IMR-90 (cell line): ENCODE results near the gene POLR1B. TPM values are rescaled to one million over a fixed set of nuclear protein-coding genes. Genes with fewer than 3 reads are reported as not detected.
"Not testable (repeated sequence)": the region's sequence is repeated elsewhere in the genome, so short reads cannot be mapped to it uniquely, and the experiment has no call there.

ENCODE experiments used
- ATAC-seq: fragments of 200-7000 bp; cut with Tn5 transposase; 2 replicates; pipeline ENCODE4 v1.9.1; 2020; ENCODE audit warnings: low read depth, mild to moderate bottlenecking, moderate library complexity
- BruUV-seq: library from RNA; stranded (reverse); fragments of 400-500 nt; replicated peaks from 2 replicates; lab custom pipeline; 2021; lab: Mats Ljungman, UMichigan
- CTCF ChIA-PET: fragments of 300-600 bp; formaldehyde crosslinking; extraction: SDS; loops from one replicate; lab custom pipeline; 2021; ENCODE audit warnings: antibody characterized with exemption; lab: Yijun Ruan, JAX
- POLR2A ChIA-PET: fragments of 300-600 bp; sonication (Branson Sonifier 250); formaldehyde crosslinking; loops from one replicate; lab custom pipeline; 2022; ENCODE audit warnings: antibody characterized with exemption; ENCODE audit not compliant: unreplicated experiment; lab: Charles Lee
- DNase-seq: peaks from one replicate; pipeline ENCODE4 v3.0.0; 2013
- H2AFZ ChIP-seq: replicated peaks from 2 replicates; pipeline ENCODE3; 2013; ENCODE audit warnings: low read length, mild to moderate bottlenecking; ENCODE audit not compliant: poor library complexity
- H2AK5ac ChIP-seq: 2 replicates; pipeline ENCODE4 v1.6.1; 2013; ENCODE audit warnings: low read depth, low read length, inconsistent platforms
- H2AK9ac ChIP-seq: replicated peaks from 2 replicates; pipeline ENCODE3; 2013; ENCODE audit warnings: mild to moderate bottlenecking, low read depth, low read length, moderate library complexity; ENCODE audit not compliant: poor library complexity
- H2BK120ac ChIP-seq: 2 replicates; pipeline ENCODE4 v1.6.1; 2013; ENCODE audit warnings: low read depth, low read length, inconsistent platforms
- H2BK15ac ChIP-seq: 3 replicates; pipeline ENCODE4 v1.6.1; 2013; ENCODE audit warnings: low read depth, low read length, inconsistent platforms
- H2BK20ac ChIP-seq: 2 replicates; pipeline ENCODE4 v1.6.1; 2013; ENCODE audit warnings: low read depth, mild to moderate bottlenecking, inconsistent platforms, low read length, moderate library complexity
- H2BK5ac ChIP-seq: 2 replicates; pipeline ENCODE4 v1.6.1; 2013; ENCODE audit warnings: mild to moderate bottlenecking, low read depth, low read length, inconsistent platforms; ENCODE audit not compliant: poor library complexity, severe bottlenecking
- H3K14ac ChIP-seq: replicated peaks from 2 replicates; pipeline ENCODE4 v1.6.1; 2013; ENCODE audit warnings: low read depth, low read length, inconsistent platforms
- H3K18ac ChIP-seq: 2 replicates; pipeline ENCODE4 v1.6.1; 2013; ENCODE audit warnings: low read depth, low read length, control low read depth
- H3K23ac ChIP-seq: 2 replicates; pipeline ENCODE4 v1.6.1; 2013; ENCODE audit warnings: low read depth, low read length, inconsistent platforms
- H3K27ac ChIP-seq: 2 replicates; pipeline ENCODE4 v1.5.1; 2013; ENCODE audit warnings: mild to moderate bottlenecking, control low read depth, low read length; ENCODE audit not compliant: insufficient read depth
- H3K27me3 ChIP-seq: 2 replicates; pipeline ENCODE4 v1.6.1; 2013; ENCODE audit warnings: low read length; ENCODE audit not compliant: control insufficient read depth, insufficient read depth
- H3K36me3 ChIP-seq: 2 replicates; pipeline ENCODE4 v1.6.1; 2013; ENCODE audit warnings: low read length, mixed read lengths; ENCODE audit not compliant: control insufficient read depth, insufficient read depth
- H3K4ac ChIP-seq: 2 replicates; pipeline ENCODE4 v1.6.1; 2013; ENCODE audit warnings: low read depth, low read length, inconsistent platforms
- H3K4me1 ChIP-seq: 2 replicates; pipeline ENCODE4 v1.6.1; 2013; ENCODE audit warnings: low read length, mixed read lengths; ENCODE audit not compliant: control insufficient read depth, insufficient read depth
- H3K4me2 ChIP-seq: 2 replicates; pipeline ENCODE4 v1.6.1; 2013; ENCODE audit warnings: low read depth, mild to moderate bottlenecking, control low read depth, low read length, moderate library complexity
- H3K4me3 ChIP-seq: 2 replicates; pipeline ENCODE4 v1.5.1; 2013; ENCODE audit warnings: low read depth, mild to moderate bottlenecking, control low read depth, low read length, moderate library complexity; ENCODE audit not compliant: insufficient read depth
- H3K56ac ChIP-seq: 2 replicates; pipeline ENCODE4 v1.6.1; 2013; ENCODE audit warnings: low read length, inconsistent platforms; ENCODE audit not compliant: insufficient read depth; ENCODE audit errors: extremely low read depth
- H3K79me1 ChIP-seq, 2 experiments: 2 replicates each; pipeline ENCODE4 v1.6.1; 2013; ENCODE audit warnings: low read length in 2 of 2, inconsistent platforms in 1 of 2, low read depth in 1 of 2
- H3K9ac ChIP-seq: 2 replicates; pipeline ENCODE4 v1.6.1; 2013; ENCODE audit warnings: low read depth, low read length, control low read depth
- H3K9me1 ChIP-seq: 2 replicates; pipeline ENCODE4 v1.6.1; 2013; ENCODE audit warnings: low read length, inconsistent platforms; ENCODE audit not compliant: insufficient read depth
- H3K9me3 ChIP-seq: 2 replicates; pipeline ENCODE4 v1.6.1; 2013; ENCODE audit warnings: low read length; ENCODE audit not compliant: control insufficient read depth, insufficient read depth
- H4K20me1 ChIP-seq: 2 replicates; pipeline ENCODE4 v1.6.1; 2013; ENCODE audit warnings: low read length, inconsistent platforms; ENCODE audit not compliant: insufficient read depth
- H4K5ac ChIP-seq: 2 replicates; pipeline ENCODE4 v1.6.1; 2013; ENCODE audit warnings: mild to moderate bottlenecking, low read depth, low read length, control low read depth
- H4K8ac ChIP-seq, 2 experiments: 2 replicates each; pipeline ENCODE4 v1.6.1; 2013; ENCODE audit warnings: low read depth in 2 of 2, low read length in 2 of 2, control low read depth in 1 of 2, inconsistent platforms in 1 of 2
- H4K91ac ChIP-seq: 2 replicates; pipeline ENCODE4 v1.6.1; 2013; ENCODE audit warnings: low read depth, low read length, inconsistent platforms; ENCODE audit not compliant: insufficient read depth
- WGBS, 2 experiments: methylation state at CpG; one replicate each; pipeline versions ENCODE4 v1.1.5 to v1.1.7; 2013; ENCODE audit warnings: missing lambda C conversion rate in 2 of 2; ENCODE audit not compliant: insufficient read length in 1 of 2; ENCODE audit errors: extremely low coverage in 2 of 2; 5-methylcytosine and 5-hydroxymethylcytosine counted together
- dilution Hi-C: fragments of 300-500 bp; cut with HindIII; formaldehyde crosslinking; loops from one replicate; pipeline ENCODE4 v1.14.3; 2018; ENCODE audit warnings: low sequenced_read_pairs; ENCODE audit not compliant: unreplicated experiment
- in situ Hi-C: fragments of 300-500 bp; cut with MboI; formaldehyde crosslinking; loops from 3 replicates; pipeline ENCODE4 v1.14.3; 2019; ENCODE audit warnings: low sequenced_read_pairs, inconsistent platforms, mixed read lengths
- intact Hi-C: fragments of 100-400 bp; cut with micrococcal nuclease; formaldehyde crosslinking; loops from 2 replicates; pipeline ENCODE4 v1.10.0; 2022
- polyA plus RNA-seq, 3 experiments: library from polyadenylated mRNA; depleted of rRNA; stranded (reverse); fragments of >200 nt; gene quantifications; 2 replicates each; pipeline ENCODE4 v1.2.3, GENCODE V29; 2012; ENCODE audit warnings: low replicate concordance in 1 of 3
- total RNA-seq: library from RNA; depleted of rRNA; stranded (reverse); fragments of >200 nt; gene quantifications from 2 replicates; pipeline ENCODE4 v1.2.3, GENCODE V29; 2012

The POLR1B gene
- total and polyA plus RNA-seq, 2 of the 4 experiments (the other 2 are of a cell fraction) = 10.5 to 24.6 TPM

- WGBS, 2 experiments = no CpG with 5 or more reads among the region's 5 CpGs
- POLR2A ChIA-PET = not testable (repeated sequence)
Observed at GRCh38 chr2:112566508-112566907, 24.2 kb downstream of the POLR1B start.

More at GRCh38 chr2:112566508-112566907, 24.2 kb downstream of the POLR1B start:
- H3K4ac ChIP-seq, H3K27me3 ChIP-seq, H3K9me1 ChIP-seq, H2BK15ac ChIP-seq, H2BK5ac ChIP-seq, H4K5ac ChIP-seq, H3K9me3 ChIP-seq, H3K23ac ChIP-seq, H3K27ac ChIP-seq, H3K14ac ChIP-seq, BruUV-seq, in situ Hi-C loops, intact Hi-C loops, H4K91ac ChIP-seq, CTCF ChIA-PET, H3K56ac ChIP-seq, ATAC-seq, DNase-seq, H3K18ac ChIP-seq, H2AFZ ChIP-seq, H3K4me1 ChIP-seq, H4K20me1 ChIP-seq, H2BK120ac ChIP-seq, H2AK9ac ChIP-seq, H2AK5ac ChIP-seq, H3K79me1 ChIP-seq, H4K8ac ChIP-seq, H3K4me3 ChIP-seq, dilution Hi-C loops, H3K9ac ChIP-seq, H3K4me2 ChIP-seq, H2BK20ac ChIP-seq: not testable (repeated sequence)
- H3K36me3 ChIP-seq = peaks cover 31% of the 10 kb centered on the region
